RWPE1 (cell line): ENCODE results near the gene CYB5A.

Source experiments
- CTCF ChIA-PET: fragments of 350-600 bp; sonication (Branson Sonifier 250); formaldehyde crosslinking; extraction: SDS; loops from one replicate; lab custom pipeline; 2021; lab: Yijun Ruan, JAX
- POLR2A ChIA-PET: fragments of 400-600 bp; formaldehyde crosslinking; extraction: SDS; loops from one replicate; lab custom pipeline; 2020; ENCODE audit warnings: antibody characterized with exemption; ENCODE audit not compliant: low non-redundant PET; lab: Yijun Ruan, JAX
- DNase-seq: peaks from one replicate; pipeline ENCODE4 v3.0.0; 2012; ENCODE audit warnings: low spot score
- H3K27ac ChIP-seq: fragments of 450-650 bp; 2 replicates; pipeline ENCODE4 v1.5.1; 2017
- CTCF ChIP-seq: fragments of 450-650 bp; conservative IDR thresholded peaks from 2 replicates; pipeline ENCODE4 v1.5.1; 2017; ENCODE audit warnings: low read depth, mild to moderate bottlenecking

Gene CYB5A

GRCh38 chr18:74284980-74285355 lies 6.8 kb downstream of the CYB5A start:
- H3K27ac ChIP-seq = no peak overlapping the region
- CTCF ChIA-PET = interaction anchor here (0.5 kb wide), 1 partner anchor 593 kb away, joined by 5 read pairs; no protein-coding TSS in a partner anchor
- no peak for TF ChIP-seq CTCF
- POLR2A ChIA-PET = no interaction called here
- DNase-seq = no peak

GRCh38 chr18:74284191-74284979 lies 7.4 kb downstream of the CYB5A start:
- POLR2A ChIA-PET = interaction anchor here (0.7 kb wide), 1 partner anchor 56 kb away, joined by 7 read pairs; no protein-coding TSS in a partner anchor

GRCh38 chr18:74283646-74284045 lies 8.1 kb downstream of the CYB5A start:
- DNase-seq = no peak
- ChIA-PET POLR2A (no interaction called here), CTCF (no interaction called here)
- no peak for TF ChIP-seq CTCF
- no peak overlapping the region for H3K27ac ChIP-seq

More at GRCh38 chr18:74284191-74284979, 7.4 kb downstream of the CYB5A start:
- H3K27ac ChIP-seq = no peak overlapping the region
- DNase-seq = no peak
- CTCF ChIA-PET = no interaction called here
- no peak for TF ChIP-seq CTCF

- no peak overlapping the region for H3K27ac ChIP-seq
- ChIA-PET CTCF (no interaction called here), POLR2A (no interaction called here)
- no peak for TF ChIP-seq CTCF
- no peak for DNase-seq
Observed at GRCh38 chr18:74282755-74283554, 8.8 kb downstream of the CYB5A start.

GRCh38 chr18:74281980-74282754 lies 9.6 kb downstream of the CYB5A start:
- H3K27ac ChIP-seq = no peak overlapping the region
- DNase-seq = no peak
- ChIA-PET POLR2A (no interaction called here), CTCF (no interaction called here)
- TF ChIP-seq CTCF = no peak
